ENCODE measurements around the gene UBL3. TPM values are rescaled to one million over a fixed set of nuclear protein-coding genes. Genes with fewer than 3 reads are reported as not detected.
A peak's percentile ranks its signal among the peaks of the same experiment; 100 is the strongest.

The UBL3 gene
- total and polyA plus RNA-seq, 2 donors from 2014 or later = 18.1 to 34.1 TPM

GRCh38 chr13:29749401-29750182 is 100.8 kb downstream of the UBL3 start:
- no peaks in the 10 kb centered on the region for H3K36me3 ChIP-seq (ENCODE audit: control insufficient read depth in 2 of 3, insufficient read depth in 3 of 3, low read length in 3 of 3)
- no peak overlapping the region for H3K4me3 ChIP-seq (ENCODE audit: low read length in 3 of 3)
- intact Hi-C loops (cut with DNase I) = no loop called here
- no peak for TF ChIP-seq CTCF (IDR thresholded peaks at IDR 0.05; ENCODE audit: borderline replicate concordance, extremely low read depth, insufficient read depth)
- DNase-seq (no peak), FAIRE-seq (no peak)
- no peaks in the 10 kb centered on the region for H3K4me1 ChIP-seq (ENCODE audit: control insufficient read depth in 2 of 3, insufficient read depth in 2 of 3, low read depth in 1 of 3, low read length in 3 of 3)
- H3K9ac ChIP-seq (ENCODE audit: low read length in 3 of 3) = no peak overlapping the region
- H3K27me3 ChIP-seq (ENCODE audit: control insufficient read depth, insufficient read depth, low read length) = no peaks in the 10 kb centered on the region
- H3K9me3 ChIP-seq (ENCODE audit: control insufficient read depth in 2 of 3, insufficient read depth in 1 of 3, low read length in 3 of 3) = no peaks in the 10 kb centered on the region
- no peak overlapping the region for H3K27ac ChIP-seq (ENCODE audit: low read depth in 2 of 2, low read length in 2 of 2)

GRCh38 chr13:29748097-29748496 is 102.3 kb downstream of the UBL3 start:
- intact Hi-C loops (cut with DNase I) = no loop called here

GRCh38 chr13:29746148-29746677 is 104.2 kb downstream of the UBL3 start:
- FAIRE-seq = no peak
- no peak overlapping the region for H3K27ac ChIP-seq (ENCODE audit: low read depth in 2 of 2, low read length in 2 of 2)
- H3K9ac ChIP-seq (ENCODE audit: low read length in 3 of 3) = no peak overlapping the region
- DNase-seq = peak in 1 of 5 donors; percentile 38
- no peaks in the 10 kb centered on the region for H3K36me3 ChIP-seq (ENCODE audit: control insufficient read depth in 2 of 3, insufficient read depth in 3 of 3, low read length in 3 of 3)
- intact Hi-C loops (cut with DNase I) = no loop called here
- H3K4me1 ChIP-seq (ENCODE audit: control insufficient read depth in 2 of 3, insufficient read depth in 2 of 3, low read depth in 1 of 3, low read length in 3 of 3) = peaks cover 0 to 6% (median 0%) of the 10 kb centered on the region in 3 donors
- no peaks in the 10 kb centered on the region for H3K27me3 ChIP-seq (ENCODE audit: control insufficient read depth, insufficient read depth, low read length)
- no peaks in the 10 kb centered on the region for H3K9me3 ChIP-seq (ENCODE audit: control insufficient read depth in 2 of 3, insufficient read depth in 1 of 3, low read length in 3 of 3)
- TF ChIP-seq CTCF (IDR thresholded peaks at IDR 0.05; ENCODE audit: borderline replicate concordance, extremely low read depth, insufficient read depth) = no peak
- H3K4me3 ChIP-seq (ENCODE audit: low read length in 3 of 3) = no peak overlapping the region

More at GRCh38 chr13:29748097-29748496, 102.3 kb downstream of the UBL3 start:
- FAIRE-seq = no peak
- Histone ChIP-seq H3K4me1 (ENCODE audit: control insufficient read depth in 2 of 3, insufficient read depth in 2 of 3, low read depth in 1 of 3, low read length in 3 of 3) (peaks cover 0 to 3% (median 0%) of the 10 kb centered on the region in 3 donors), H3K9me3 (ENCODE audit: control insufficient read depth in 2 of 3, insufficient read depth in 1 of 3, low read length in 3 of 3) (no peaks in the 10 kb centered on the region), H3K27me3 (ENCODE audit: control insufficient read depth, insufficient read depth, low read length) (no peaks in the 10 kb centered on the region), H3K9ac (ENCODE audit: low read length in 3 of 3) (no peak overlapping the region), H3K36me3 (ENCODE audit: control insufficient read depth in 2 of 3, insufficient read depth in 3 of 3, low read length in 3 of 3) (no peaks in the 10 kb centered on the region), H3K4me3 (ENCODE audit: low read length in 3 of 3) (no peak overlapping the region), H3K27ac (ENCODE audit: low read depth in 2 of 2, low read length in 2 of 2) (no peak overlapping the region)
- no peak for TF ChIP-seq CTCF (IDR thresholded peaks at IDR 0.05; ENCODE audit: borderline replicate concordance, extremely low read depth, insufficient read depth)
- DNase-seq = no peak

Data from kidney (tissue), 14 donors.